ENCODE measurements around the gene PLA2G4B.

The PLA2G4B gene

DNA sequence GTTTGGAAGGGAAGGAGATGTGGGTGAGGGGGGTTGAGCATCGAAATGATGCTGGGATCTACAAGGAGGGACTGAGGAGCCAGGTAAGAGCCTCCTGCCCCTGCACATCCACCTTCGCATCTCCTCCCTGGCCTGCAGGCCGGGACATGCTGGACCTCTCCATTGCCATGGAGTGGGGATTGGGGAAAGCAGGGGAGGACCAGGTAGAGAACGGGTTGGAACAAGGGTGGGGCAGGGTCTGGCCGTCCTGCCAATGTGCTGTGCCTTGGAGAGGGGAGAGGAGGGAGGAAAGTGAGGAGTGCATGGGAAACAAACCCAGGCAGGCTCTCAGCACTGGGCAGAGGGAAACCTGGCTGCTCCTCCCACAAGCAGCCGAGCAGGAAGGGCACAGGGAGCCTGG is 10.6 kb downstream of the PLA2G4B start:
- DNase-seq (ENCODE audit: low spot score) = no peak

DNA sequence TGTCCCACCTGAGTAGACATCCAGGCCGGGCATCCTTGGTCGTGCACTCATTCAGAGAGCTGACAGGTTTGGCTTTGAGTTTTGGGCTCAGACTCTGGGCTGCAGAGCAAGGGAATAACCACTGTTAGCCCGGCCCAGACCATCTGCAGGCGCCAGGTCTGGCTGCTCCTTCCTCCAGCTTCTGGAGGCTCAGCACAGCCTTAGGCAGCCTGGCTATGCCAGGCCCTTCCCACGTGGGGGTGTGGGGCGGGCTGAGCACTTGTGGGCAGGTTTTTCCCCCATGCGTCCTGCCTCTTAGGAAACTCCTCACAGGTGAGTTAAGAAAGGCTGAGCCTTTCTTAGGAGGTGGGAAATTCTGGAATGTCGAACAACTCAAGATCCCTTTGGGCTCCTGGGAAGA is 11.2 kb downstream of the PLA2G4B start:
- DNase-seq (ENCODE audit: low spot score) = no peak

DNA sequence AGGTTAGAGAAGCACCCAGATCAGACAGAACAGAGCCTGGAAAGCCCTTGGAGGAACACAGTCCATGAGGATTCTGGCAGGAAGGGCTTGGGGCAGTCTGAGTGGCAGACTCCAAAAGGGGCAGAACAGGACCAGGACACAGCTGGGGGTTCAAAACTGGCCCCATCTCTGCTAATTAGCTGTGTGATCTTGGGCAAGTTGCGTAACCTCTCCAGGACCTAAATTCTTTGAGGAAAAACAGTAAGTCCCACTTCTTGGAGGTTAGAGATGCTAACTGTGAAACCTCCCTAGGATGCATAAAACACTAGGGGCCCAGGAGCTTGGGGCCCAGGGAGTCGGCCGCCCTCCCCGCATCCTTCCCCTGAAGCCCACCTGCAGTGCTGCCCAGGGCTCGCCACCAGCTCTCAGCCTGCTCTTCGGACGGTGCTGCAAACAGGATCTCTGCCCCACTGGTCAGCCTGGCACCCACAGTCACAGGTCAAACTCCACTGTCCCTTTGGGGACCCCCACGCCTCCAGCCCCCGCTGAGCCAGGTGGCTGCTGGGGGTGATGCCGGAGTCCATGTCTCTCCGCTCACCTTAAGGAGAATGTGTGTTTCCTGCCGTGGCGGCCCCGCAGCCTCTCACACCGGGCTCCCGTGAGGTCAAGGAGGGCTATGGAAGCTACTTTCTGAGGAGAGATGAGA is 12.0 kb downstream of the PLA2G4B start:
- DNase-seq (ENCODE audit: low spot score) = no peak

DNA sequence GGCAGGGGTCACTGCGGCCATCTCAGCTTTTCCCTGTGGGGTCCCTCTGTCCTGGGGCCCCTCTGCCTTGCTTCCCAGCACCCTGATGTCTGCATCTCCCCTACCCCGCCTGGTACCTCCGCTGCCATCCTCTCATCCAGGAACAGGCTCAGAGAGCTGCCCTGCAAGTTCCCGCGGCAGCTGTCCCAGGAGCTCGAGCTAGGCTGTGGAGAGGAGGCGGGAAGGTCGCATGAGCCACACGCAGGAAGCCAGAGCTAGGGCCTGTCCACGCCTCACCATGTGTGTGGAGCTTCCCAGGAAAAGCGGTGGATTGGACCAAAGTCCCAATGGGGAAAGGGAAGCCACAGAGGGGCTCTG is 12.5 kb downstream of the PLA2G4B start:
- DNase-seq (ENCODE audit: low spot score) = no peak

DNA sequence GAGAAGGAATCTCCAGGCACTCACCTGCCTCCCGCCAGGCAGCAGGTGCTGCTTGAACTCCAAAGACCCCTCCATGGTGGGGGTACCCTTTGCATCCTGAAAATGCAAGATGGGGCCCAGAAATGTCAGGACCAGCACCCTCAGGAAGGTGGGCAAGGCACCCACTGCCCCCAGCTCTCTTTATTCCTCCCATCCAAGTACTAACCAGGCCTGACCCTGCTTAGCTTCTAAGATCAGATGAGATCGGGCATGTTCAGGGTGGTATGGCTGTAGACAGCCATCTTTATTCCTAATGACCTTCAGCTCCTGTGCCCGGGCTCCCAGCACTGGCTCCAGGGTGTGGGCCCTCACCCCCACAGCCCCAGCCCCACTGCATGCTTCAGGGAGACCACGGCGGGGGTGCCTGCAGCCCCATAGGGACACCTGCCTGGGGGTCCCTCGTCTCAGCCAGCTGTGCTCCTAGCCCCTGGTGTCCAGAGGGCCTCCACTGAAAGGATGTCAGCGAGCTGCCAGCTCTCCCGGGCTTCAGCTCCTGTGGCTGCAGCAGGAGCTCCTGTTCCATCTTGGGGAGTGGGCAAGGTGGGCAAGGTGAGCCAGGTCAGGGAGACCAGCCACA is 13.2 kb downstream of the PLA2G4B start:
- DNase-seq (ENCODE audit: low spot score) = no peak

DNA sequence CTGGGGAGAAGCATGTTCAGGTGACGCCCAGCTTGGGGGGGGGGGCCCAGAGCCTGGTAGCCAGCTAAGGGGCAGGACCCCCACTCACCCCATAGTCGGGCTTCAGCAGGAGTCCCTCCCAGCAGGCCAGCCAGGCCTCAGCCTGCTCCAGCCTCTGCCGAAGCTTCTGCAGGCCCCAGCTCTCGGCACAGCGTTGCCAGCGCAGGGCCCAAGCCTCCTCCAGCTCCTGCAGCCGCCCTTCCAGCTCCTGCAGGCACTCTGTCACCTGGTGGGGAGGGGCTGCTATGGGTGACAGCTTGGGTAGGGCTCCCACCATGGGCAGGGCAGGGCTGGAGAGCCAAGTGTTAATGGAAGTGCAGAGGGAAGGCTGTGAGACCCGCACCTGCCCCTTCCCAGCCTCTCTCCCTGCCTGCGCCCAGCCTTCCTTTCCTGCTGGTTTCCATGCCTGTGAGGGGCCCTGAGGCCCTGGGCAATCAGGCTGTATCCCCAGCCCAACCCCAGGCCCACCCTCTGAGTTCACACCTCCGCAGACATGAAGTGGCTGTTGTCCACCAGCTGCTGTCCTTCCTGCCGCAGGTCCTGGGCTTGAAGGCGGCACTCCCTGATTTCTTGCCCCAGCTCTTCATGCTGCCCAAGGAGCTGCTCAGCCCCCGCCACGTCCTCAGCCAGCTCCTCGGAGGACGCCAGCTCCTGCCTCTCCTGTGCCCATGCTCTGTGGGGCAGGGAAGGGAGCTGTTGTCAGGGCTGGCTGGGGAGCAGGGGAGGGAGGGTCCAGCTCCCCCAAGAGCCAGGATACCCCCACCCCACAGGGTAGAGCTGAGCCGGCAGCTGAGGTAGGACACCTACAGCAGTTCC is 14.3 kb downstream of the PLA2G4B start:
- DNase-seq (ENCODE audit: low spot score) = no peak

DNA sequence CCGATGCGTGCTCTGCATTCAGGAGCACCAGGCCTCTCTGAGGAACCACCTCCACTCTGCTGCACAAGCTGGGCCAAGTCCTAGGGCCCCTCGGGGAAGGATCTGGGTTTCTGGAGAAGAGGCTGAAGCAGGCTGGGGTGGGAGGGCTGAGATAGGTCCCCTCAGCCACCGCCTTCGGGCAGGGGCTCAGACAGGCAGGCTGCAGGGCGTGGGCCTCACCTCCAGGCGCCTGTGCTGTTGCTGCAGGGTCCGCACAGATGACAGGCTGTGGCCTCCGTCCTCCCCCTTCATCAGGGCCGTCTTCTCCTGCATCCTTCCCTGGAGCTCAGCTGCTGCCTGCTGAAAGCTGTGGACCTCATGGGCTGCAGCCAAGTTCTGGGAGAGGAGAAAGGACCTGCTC is 15.2 kb downstream of the PLA2G4B start:
- no peak for DNase-seq (ENCODE audit: low spot score)

DNA sequence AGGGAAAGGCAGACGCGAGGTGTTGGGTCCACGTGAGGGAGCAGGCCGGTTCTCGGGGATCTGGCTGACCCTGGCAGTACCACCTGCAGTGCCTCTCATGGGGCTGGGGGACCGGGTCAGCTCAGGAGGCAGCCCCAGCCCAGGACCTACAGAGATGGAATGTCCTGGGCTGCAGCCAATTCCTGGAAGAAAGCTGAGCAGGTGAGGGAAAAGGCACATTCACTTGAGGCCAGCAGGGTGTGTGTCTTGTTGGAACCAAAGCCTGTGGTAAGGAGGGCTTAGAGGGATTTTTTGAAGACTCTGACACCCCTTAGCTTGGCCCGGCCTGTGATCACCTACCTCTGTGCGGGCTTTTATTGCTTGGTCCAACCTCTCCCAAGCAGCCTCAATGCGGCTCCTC is 15.8 kb downstream of the PLA2G4B start:
- DNase-seq (ENCODE audit: low spot score) = no peak

DNA sequence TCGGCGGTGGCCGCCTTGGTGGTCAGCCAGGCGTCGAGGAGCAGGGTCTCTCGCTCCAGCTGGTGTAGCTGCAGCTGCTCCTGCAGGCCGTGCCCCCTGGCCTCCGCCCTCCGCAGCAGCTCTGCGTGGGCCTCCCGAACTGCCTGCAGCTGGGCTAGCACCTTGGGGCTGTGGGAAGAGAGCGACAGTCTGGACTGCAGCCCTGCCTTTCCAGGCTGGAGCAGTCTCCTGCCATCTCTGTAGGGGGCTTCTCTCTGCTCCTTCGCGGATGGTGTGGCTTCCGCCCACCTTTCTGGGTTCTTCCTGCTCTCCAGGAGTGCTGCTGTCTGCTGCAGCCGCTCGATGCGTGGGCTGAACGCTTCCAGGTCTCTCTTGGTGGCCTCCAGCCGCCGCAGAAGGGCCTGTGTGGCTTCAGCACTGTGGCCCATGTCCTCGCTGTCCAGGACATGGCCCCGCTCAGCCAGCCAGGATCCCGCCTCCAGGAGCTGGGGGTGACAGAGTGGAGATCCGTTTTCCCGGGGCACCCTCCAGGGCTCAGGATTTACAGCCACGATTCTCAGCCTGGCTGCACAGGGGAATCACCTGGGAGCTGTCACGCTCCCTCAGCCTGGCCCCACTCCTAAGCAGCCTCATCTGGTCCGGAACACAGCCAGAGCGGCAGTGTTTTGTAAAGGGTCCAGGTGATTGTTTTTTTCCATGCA is 16.8 kb downstream of the PLA2G4B start:
- DNase-seq (ENCODE audit: low spot score) = no peak

DNA sequence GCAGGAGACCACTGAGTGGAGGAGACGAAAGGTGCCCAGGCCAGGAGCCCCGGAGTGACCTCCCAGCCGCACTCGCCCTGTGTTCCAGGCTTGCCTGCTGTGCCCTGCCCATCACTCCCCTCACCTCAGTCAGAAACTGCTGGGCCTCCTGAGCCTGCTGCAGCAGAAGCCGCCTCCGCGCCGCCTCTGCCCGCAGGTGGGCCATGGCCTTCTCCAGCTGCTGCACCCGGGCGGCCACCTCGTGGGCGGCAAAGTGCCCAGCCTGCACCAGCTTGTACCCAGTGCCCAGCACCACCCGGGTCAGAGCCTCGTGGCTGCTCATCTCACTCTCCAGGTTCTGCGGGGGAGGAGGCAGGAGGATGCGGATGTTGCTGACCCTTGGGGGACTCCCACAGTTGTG is 17.6 kb downstream of the PLA2G4B start:
- no peak for DNase-seq (ENCODE audit: low spot score)

DNA sequence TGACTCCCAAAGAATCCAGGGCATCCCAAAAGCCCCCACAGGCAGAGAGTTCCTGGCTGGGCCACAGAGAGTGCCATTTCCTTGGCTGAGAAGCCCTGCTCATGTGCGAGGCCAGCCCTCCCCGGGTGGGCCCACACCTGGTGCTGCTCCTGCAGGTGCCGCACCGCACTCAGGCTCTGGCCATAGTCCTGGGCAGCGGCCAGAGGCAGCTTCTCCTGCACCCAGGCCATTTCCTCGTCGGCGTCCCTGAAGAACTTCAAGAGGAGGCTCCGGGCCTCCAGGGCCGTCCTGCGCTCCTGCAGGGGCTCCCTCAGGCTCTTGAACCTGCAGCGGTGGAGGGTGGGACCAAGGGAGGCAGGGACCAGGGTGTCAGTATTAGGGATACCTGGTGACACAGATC is 18.1 kb downstream of the PLA2G4B start:
- no peak for DNase-seq (ENCODE audit: low spot score)

DNA sequence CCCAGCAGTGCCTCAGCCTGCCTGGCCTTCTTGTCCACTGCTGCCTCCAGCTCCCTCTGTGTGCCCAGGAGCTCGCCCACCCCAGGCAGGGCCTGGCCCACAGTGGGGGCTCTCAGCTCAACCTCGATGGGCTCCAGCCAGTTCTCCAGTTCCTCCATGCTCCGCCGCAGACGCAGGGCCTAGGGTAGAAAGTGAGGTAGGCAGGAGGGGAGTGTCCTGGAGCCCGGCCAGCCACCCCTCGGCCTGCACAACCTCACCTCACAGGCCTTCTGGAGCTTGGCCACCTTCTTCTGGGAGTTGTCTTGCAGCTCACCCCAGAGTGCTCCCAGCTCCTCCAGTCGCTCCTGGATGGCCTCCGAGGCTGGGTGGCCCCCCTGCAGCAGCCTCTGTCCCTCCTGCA is 18.7 kb downstream of the PLA2G4B start:
- no peak for DNase-seq (ENCODE audit: low spot score)

DNA sequence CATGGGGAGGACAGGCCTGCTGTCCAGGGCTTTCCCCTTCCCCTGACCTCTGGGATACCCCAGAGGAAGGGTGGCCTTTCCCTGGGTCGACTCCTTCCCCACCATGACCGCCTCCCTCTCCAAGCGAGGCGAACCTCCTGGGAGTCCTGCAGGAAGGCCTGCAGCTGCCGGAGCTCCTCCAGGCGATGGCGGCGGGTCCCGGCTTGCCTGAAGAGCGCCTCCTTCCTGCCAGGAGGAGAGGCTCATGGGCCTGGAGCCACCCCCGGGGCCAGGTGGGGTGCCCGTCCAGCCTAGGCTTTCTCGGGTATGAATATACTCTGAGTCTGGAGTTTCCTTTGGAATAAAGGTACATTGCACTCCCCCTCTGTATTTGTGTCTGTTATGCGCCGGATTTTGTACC is 20.1 kb downstream of the PLA2G4B start:
- no peak for DNase-seq (ENCODE audit: low spot score)

DNA sequence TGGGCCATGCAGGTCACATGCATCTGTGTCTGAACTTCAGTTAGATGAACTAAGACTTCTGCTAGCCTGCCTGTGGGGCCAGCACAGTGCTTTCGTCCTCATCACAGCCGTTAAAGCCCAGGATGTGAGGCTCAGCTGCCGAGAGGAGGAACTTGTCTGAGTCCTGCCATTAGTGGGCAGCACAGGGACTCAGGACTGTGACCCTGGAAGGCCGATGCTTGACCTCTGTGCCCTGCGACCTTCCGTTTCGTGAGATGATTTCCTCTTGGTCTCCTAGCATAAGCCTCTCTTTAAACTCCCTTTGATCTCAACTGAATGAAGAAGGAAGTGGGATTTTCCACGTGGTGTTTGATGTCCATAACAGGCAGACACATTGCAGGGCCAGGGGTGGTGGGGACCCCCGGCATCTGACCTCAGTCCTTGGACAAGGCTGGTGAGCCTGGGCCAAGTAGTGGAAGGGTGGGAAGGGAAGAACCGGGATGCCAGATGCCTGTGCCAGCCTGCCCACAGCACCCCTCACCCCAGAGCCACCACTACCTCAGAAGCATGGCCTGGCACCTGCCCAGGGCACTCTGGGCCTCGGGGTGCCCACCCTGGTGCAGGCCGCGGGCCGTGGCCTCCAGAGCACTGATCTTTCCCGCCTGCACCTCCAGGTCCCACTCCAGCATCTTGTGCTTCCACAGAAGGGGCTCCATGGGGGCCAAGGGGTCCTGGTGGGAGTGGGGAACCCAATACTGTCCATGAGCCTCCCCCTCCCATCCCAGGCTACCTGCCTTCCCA is 21.6 kb downstream of the PLA2G4B start:
- no peak for DNase-seq (ENCODE audit: low spot score)

DNA sequence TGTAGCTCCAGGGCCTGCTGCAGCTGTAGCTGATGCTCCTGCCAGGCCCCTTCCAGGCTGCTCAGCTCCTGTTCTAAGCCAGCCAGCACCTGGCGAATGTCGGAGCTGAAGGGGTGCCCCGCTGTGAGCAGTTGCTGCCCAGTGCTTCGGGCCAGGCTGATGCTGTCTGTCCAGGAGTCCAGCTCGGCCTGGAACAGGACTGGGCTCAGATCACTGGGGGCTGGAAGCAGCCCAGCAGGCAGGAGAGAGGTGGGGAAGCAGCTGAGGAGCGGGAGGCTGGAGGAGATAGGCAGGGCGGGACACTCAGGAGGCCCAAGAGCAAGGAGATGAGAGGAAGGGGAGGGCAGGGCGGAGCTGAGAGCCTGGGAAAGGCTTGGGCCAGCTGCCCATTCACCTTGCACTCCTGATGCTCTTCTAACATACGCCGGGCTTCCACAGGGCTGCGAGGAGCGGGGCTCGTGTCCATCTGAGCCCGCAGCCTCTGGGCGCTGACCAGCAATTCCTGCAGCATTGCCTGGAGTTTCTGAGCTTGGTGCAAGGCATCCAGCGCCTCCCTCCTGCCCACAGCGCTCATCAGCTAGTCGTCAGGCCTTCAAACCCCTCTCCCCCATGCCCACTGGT is 23.2 kb downstream of the PLA2G4B start:
- no peak for DNase-seq (ENCODE audit: low spot score)

DNA sequence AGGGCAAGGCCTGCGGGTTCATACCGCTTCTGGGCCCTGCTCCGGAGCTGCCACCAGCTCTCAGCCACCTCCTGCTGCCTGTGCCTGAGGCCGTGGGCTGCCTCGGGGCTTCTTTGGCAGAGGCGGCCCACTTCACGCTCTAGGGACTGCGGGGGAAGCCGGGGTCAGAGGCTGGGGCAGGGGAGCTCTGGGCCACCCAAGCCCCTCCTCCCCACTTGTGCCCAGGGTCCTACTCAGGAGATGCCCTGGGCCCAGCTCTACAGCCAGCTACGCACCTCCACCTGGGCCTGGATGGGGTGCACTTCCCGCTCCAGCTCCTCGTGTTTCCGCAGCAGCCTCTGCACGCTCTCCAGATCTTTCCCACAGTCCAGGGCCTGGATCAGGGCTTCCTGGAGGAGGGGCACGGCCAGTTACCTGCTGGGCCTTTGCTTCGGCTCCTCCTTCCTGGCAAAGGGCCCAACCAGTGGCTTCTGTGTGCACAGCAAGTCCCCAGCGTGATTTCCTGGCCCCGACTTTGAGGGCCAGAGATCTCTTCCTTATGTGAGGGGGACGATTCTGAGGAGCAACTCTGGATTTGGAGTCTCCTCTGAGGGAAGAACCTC is 24.0 kb downstream of the PLA2G4B start:
- no peak for DNase-seq (ENCODE audit: low spot score)

DNA sequence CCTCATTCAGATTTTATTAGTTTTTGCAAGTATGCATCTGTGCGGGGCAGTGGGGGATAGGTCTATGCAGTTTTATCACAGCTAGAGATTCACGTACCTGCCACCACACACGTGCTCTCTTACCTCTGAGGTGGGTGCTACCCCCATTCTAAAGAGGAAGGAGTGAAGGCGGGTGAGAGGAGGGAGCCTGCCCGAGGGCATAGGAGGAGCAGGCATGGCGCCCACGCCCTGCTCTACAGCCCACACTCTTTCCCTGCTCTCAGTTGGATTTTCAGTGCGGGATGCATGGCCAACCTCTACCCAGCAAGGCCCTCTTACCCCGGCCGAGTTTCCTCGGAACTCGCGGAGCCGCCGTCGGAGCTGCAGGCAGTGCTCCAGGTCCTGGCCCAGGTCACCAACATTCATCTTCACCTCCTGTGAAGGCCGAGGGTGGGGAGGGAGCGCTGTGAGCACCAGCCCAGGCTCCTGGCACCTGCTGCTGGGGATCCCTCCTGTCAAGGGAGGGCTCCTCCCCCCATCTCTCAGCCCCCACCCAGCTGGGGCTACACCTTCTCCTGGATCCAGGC is 26.9 kb downstream of the PLA2G4B start:
- no peak for DNase-seq (ENCODE audit: low spot score)

DNA sequence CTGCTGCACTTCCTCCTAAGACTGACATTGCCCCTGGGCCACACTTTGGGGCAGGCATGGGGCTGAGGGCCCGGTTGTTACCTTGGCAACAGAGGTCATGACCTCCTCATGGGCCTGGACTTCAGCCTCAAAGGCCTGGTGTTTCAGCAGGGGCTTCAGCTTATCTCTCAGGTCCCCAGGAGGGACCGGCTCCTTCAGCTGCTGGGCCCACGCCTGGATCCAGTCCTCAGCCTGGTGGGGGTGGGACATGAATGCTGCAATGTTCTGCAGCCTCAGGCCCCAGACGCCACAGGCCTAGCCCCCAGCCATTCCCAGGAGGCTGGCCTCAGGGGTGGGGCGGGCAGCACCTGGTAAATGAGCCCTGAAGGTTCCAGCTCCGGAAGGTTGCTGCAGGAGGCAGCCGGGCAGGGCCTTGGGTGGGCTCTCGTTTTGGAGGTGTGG is 27.6 kb downstream of the PLA2G4B start:
- DNase-seq (ENCODE audit: low spot score) = no peak

DNA sequence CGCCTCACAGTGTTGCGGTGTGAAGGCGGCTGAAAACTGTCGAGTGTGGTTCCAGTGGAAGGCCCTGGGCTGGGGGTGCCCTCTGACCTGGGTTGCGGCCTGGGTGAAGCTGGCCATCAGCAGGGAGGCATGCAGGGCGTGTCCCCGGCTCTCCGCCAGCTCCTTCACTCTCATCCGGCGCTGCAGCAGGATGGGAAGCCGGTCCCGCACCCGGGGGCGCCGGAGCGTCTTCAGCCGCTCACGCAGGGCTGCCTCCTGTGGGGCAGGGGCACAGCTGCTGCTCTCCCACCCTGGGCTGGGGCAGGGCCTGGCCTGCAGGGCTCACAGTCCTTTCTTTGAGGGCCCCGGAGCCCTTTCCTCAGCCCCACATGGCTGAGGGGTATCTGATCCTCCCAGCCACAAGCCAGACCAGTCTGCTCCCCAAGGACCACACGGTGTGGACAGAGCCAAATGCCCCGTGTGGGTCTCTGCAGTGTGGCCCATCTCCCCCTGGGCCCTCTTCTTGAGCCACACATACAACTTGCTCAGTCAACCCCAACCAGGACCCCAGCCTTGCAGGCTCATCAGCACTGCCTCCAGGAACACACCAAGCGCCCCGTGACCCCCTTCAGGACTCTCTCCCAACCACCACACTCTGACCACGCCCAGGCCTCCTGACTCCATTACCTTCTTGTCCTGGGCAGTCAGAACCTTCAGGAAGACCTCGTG is 28.4 kb downstream of the PLA2G4B start:
- no peak for DNase-seq (ENCODE audit: low spot score)

DNA sequence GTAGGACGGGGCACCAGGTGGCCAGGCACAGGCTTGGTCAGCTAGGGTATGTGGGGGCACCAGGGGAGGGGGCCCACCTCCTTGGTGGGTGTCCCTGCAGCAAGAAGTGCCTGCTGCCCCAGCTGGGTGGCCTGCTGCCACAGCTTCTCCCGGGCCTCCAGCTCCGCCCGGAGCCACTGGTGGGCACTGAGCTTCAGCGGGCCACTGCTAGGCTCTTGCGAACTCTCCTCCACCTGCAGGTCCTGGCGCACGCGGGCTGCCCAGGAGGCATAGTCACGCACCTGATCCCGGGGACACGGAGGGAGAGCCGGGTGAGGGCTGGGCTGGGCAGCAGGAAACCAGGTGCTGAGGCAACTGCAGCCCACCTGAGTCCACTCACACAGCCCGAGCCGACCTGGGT is 29.7 kb downstream of the PLA2G4B start:
- no peak for DNase-seq (ENCODE audit: low spot score)

Measured in pons (tissue), 1 donor.